GM06990 (cell line): ENCODE measurements around the gene TBC1D17.

Experiments
- DNase-seq: peaks from one replicate; pipeline ENCODE4 v3.0.0-alpha.2; 2011; ENCODE audit not compliant: insufficient read length; ENCODE audit errors: extremely low read depth
- H3K27me3 ChIP-seq: replicated peaks from 2 replicates; pipeline ENCODE4 v1.6.0; 2011; ENCODE audit warnings: low read length; ENCODE audit not compliant: control insufficient read depth, insufficient read depth
- H3K36me3 ChIP-seq: 2 replicates; pipeline ENCODE4 v1.5.1; 2011; ENCODE audit warnings: low read length; ENCODE audit not compliant: control insufficient read depth, insufficient read depth
- H3K4me3 ChIP-seq: replicated peaks from 2 replicates; pipeline ENCODE4 v1.5.1; 2011; ENCODE audit warnings: low read depth, mild to moderate bottlenecking, control low read depth, low read length
- CTCF ChIP-seq: IDR thresholded peaks from 2 replicates; pipeline ENCODE4 v1.5.1; 2011; ENCODE audit warnings: low read length, control low read depth, mild to moderate bottlenecking, inconsistent platforms; ENCODE audit not compliant: insufficient read depth, poor library complexity, severe bottlenecking

Gene TBC1D17

GRCh38 chr19:49863935-49864320, 13.6 kb upstream of the TBC1D17 start:
- no peak for DNase-seq
- TF ChIP-seq CTCF: no peak
- Histone ChIP-seq H3K4me3 (no peak overlapping the region), H3K27me3 (no peaks in the 10 kb centered on the region), H3K36me3 (peaks cover 35% of the 10 kb centered on the region)

- Histone ChIP-seq H3K36me3 (peaks cover 31% of the 10 kb centered on the region), H3K4me3 (no peak overlapping the region), H3K27me3 (no peaks in the 10 kb centered on the region)
- no peak for DNase-seq
- TF ChIP-seq CTCF: no peak
Measured at GRCh38 chr19:49864890-49865289, 12.6 kb upstream of the TBC1D17 start.

- peak; percentile 93 for DNase-seq
- H3K27me3 ChIP-seq: no peaks in the 10 kb centered on the region
- H3K4me3 ChIP-seq: peak within 1 kb of the TSS; percentile 78
- TF ChIP-seq CTCF: no peak
- peaks cover 19% of the 10 kb centered on the region for H3K36me3 ChIP-seq
Measured at GRCh38 chr19:49866933-49867782, 10.3 kb upstream of the TBC1D17 start, which contains the start of gene PNKP. TSS of gene PNKP (minus strand) at chr19:49867576. CDS start at chr19:49867204, 372 bp downstream.

- peaks cover 7% of the 10 kb centered on the region for H3K36me3 ChIP-seq
- DNase-seq: no peak
- peak overlapping the region; percentile 53 for H3K4me3 ChIP-seq
- TF ChIP-seq CTCF: no peak
- no peaks in the 10 kb centered on the region for H3K27me3 ChIP-seq
Measured at GRCh38 chr19:49869009-49869483, 8.5 kb upstream of the TBC1D17 start.

- H3K27me3 ChIP-seq: no peaks in the 10 kb centered on the region
- DNase-seq: peak; percentile 95
- TF ChIP-seq CTCF: no peak
- peak overlapping the region; percentile 64 for H3K4me3 ChIP-seq
- H3K36me3 ChIP-seq: peaks cover 8% of the 10 kb centered on the region
Measured at GRCh38 chr19:49869484-49870308, 7.8 kb upstream of the TBC1D17 start.
